Naive thymus-derived CD4-positive, alpha-beta T cell (primary cell): ENCODE data around the gene TAL2. TPM values are rescaled to one million over a fixed set of nuclear protein-coding genes. Genes with fewer than 3 reads are reported as not detected.

Experiments
- ATAC-seq: fragments of 150-1000 bp; cut with Tn5 transposase; 2 replicates; pipeline ENCODE4 v1.10.0; 2021; ENCODE audit warnings: mild to moderate bottlenecking, moderate library complexity
- CTCF ChIA-PET: fragments of 350-600 bp; sonication (Branson Sonifier 250); formaldehyde crosslinking; loops from one replicate; lab custom pipeline; 2021; ENCODE audit warnings: antibody characterized with exemption; lab: Charles Lee
- POLR2A ChIA-PET: fragments of 350-600 bp; sonication (Branson Sonifier 250); formaldehyde crosslinking; loops from one replicate; lab custom pipeline; 2021; ENCODE audit warnings: antibody characterized with exemption, inconsistent platforms; lab: Charles Lee
- DNase-seq, 9 donors: peaks; one replicate each; pipeline versions ENCODE4 v3.0.0 to v3.0.0-alpha.2; 2020 to 2022; ENCODE audit warnings: mixed read lengths in 1 of 9
- H3K27ac ChIP-seq: one replicate; pipeline ENCODE4 v1.7.0; 2013; ENCODE audit warnings: mild to moderate bottlenecking, low read depth, low read length, moderate library complexity
- H3K27me3 ChIP-seq, 2 donors: one replicate each; pipeline ENCODE4 v1.7.0; 2013; ENCODE audit warnings: low read length in 2 of 2, mild to moderate bottlenecking in 2 of 2, moderate library complexity in 2 of 2; ENCODE audit not compliant: control insufficient read depth in 2 of 2, insufficient read depth in 2 of 2
- H3K36me3 ChIP-seq, 3 experiments: 1 replicate in 2 of 3; 2 replicates in 1 of 3; pipeline ENCODE4 v1.7.0; 2013; ENCODE audit warnings: low read length in 3 of 3, mild to moderate bottlenecking in 3 of 3, moderate library complexity in 1 of 3; ENCODE audit not compliant: insufficient read depth in 3 of 3, control insufficient read depth in 2 of 3
- H3K4me1 ChIP-seq, 2 donors: one replicate each; pipeline ENCODE4 v1.7.0; 2013; ENCODE audit warnings: low read length in 2 of 2, mild to moderate bottlenecking in 2 of 2, moderate library complexity in 1 of 2; ENCODE audit not compliant: control insufficient read depth in 2 of 2, insufficient read depth in 2 of 2
- H3K4me3 ChIP-seq: 2 replicates; pipeline ENCODE4 v1.7.0; 2013; ENCODE audit warnings: mild to moderate bottlenecking, low read length
- H3K9me3 ChIP-seq, 3 experiments: 1 replicate in 2 of 3; 2 replicates in 1 of 3; pipeline ENCODE4 v1.7.0; 2013; ENCODE audit warnings: low read length in 3 of 3; ENCODE audit not compliant: control insufficient read depth in 2 of 3
- H3K27ac Mint-ChIP-seq, 9 donors: one replicate each; pipeline ENCODE4 v1.8.0; 2020 to 2022; ENCODE audit warnings: mixed read lengths in 9 of 9, mild to moderate bottlenecking in 8 of 9, moderate library complexity in 5 of 9, inconsistent platforms in 2 of 9
- H3K27me3 Mint-ChIP-seq, 5 donors: one replicate each; pipeline ENCODE4 v1.8.0; 2021 to 2022; ENCODE audit warnings: mixed read lengths in 5 of 5, mild to moderate bottlenecking in 1 of 5
- H3K36me3 Mint-ChIP-seq, 5 donors: one replicate each; pipeline ENCODE4 v1.8.0; 2020 to 2022; ENCODE audit warnings: mixed read lengths in 5 of 5, mild to moderate bottlenecking in 3 of 5, inconsistent platforms in 1 of 5
- H3K4me1 Mint-ChIP-seq, 7 donors: one replicate each; pipeline ENCODE4 v1.8.0; 2020 to 2022; ENCODE audit warnings: mixed read lengths in 7 of 7, mild to moderate bottlenecking in 3 of 7, inconsistent platforms in 1 of 7
- H3K4me3 Mint-ChIP-seq, 10 donors: one replicate each; pipeline ENCODE4 v1.8.0; 2020 to 2022; ENCODE audit warnings: mild to moderate bottlenecking in 10 of 10, mixed read lengths in 10 of 10, moderate library complexity in 6 of 10, inconsistent platforms in 2 of 10
- H3K9me3 Mint-ChIP-seq, 11 donors: one replicate each; pipeline ENCODE4 v1.8.0; 2020 to 2022; ENCODE audit warnings: mixed read lengths in 11 of 11, mild to moderate bottlenecking in 4 of 11, inconsistent platforms in 1 of 11, moderate library complexity in 1 of 11
- intact Hi-C, 2 donors: fragments of 100-400 bp; cut with micrococcal nuclease; formaldehyde crosslinking; loops; one replicate each; pipeline ENCODE4 v1.15.1; 2023
- polyA plus RNA-seq, 2 donors: library from polyadenylated mRNA; unstranded; fragments of 300-500 nt; fragmentation: Illumina TruSeq; gene quantifications; one replicate each; pipeline ENCODE4 v1.2.3, GENCODE V29; 2021
- total RNA-seq, 6 experiments: library from RNA in 5 of 6; stranded (reverse) in 5 of 6; gene quantifications; 1 replicate in 5 of 6; 2 replicates in 1 of 6; pipeline ENCODE4 v1.2.3 and lab custom pipeline; 2021 to 2026

TAL2 gene
- total and polyA plus RNA-seq, 7 experiments from 2014 or later = 0.36 TPM; not detected in 6

- no peak overlapping the region for H3K4me3 ChIP-seq
- H3K27me3 Mint-ChIP-seq = peaks cover 34 to 47% (median 42%) of the 10 kb centered on the region in 5 donors
- peak overlapping the region in 1 of 9 donors; percentile 62 for H3K27ac Mint-ChIP-seq
- ATAC-seq (peak; percentile 61), DNase-seq (no peak)
- peaks cover 0 to 11% of the 10 kb centered on the region in 2 donors for H3K4me1 ChIP-seq
- peaks cover 7 to 15% (median 9%) of the 10 kb centered on the region in 7 donors for H3K4me1 Mint-ChIP-seq
- H3K9me3 Mint-ChIP-seq = peaks cover 0 to 2% (median 0%) of the 10 kb centered on the region in 11 donors
- no peaks in the 10 kb centered on the region for H3K36me3 ChIP-seq
- peak overlapping the region; percentile 64 to 89 (median 79) for H3K4me3 Mint-ChIP-seq
- H3K9me3 ChIP-seq = no peaks in the 10 kb centered on the region
- POLR2A ChIA-PET = no interaction called here
- peaks cover 0 to 11% of the 10 kb centered on the region in 2 donors for H3K27me3 ChIP-seq
- CTCF ChIA-PET = no interaction called here
- peaks cover 0 to 7% (median 0%) of the 10 kb centered on the region in 5 donors for H3K36me3 Mint-ChIP-seq
- no peak overlapping the region for H3K27ac ChIP-seq
- intact Hi-C loops = loop anchor here (1.0 kb wide), 1 partner anchor 62 kb away; no protein-coding TSS in a partner anchor
Measured at GRCh38 chr9:105656131-105656921, 5.9 kb upstream of the TAL2 start.

GRCh38 chr9:105658351-105658750, 3.9 kb upstream of the TAL2 start:
- ChIA-PET POLR2A (no interaction called here), CTCF (no interaction called here)
- Mint-ChIP-seq H3K9me3 (peaks cover 0 to 2% (median 0%) of the 10 kb centered on the region in 11 donors), H3K27ac (no peak overlapping the region), H3K36me3 (peaks cover 0 to 7% (median 0%) of the 10 kb centered on the region in 5 donors), H3K4me1 (peaks cover 7 to 15% (median 9%) of the 10 kb centered on the region in 7 donors), H3K4me3 (no peak overlapping the region), H3K27me3 (peaks cover 34 to 47% (median 42%) of the 10 kb centered on the region in 5 donors)
- Histone ChIP-seq H3K27me3 (peaks cover 0 to 11% of the 10 kb centered on the region in 2 donors), H3K9me3 (no peaks in the 10 kb centered on the region), H3K27ac (no peak overlapping the region), H3K4me1 (peaks cover 0 to 11% of the 10 kb centered on the region in 2 donors), H3K4me3 (no peak overlapping the region), H3K36me3 (no peaks in the 10 kb centered on the region)
- intact Hi-C loops = no loop called here
- DNase-seq = no peak
- ATAC-seq = no peak

- Mint-ChIP-seq H3K4me3 (no peak overlapping the region), H3K27me3 (peaks cover 25 to 36% (median 29%) of the 10 kb centered on the region in 5 donors), H3K27ac (no peak overlapping the region), H3K9me3 (peaks cover 0 to 2% (median 0%) of the 10 kb centered on the region in 11 donors), H3K36me3 (peaks cover 0 to 3% (median 0%) of the 10 kb centered on the region in 5 donors), H3K4me1 (peaks cover 7 to 13% (median 8%) of the 10 kb centered on the region in 7 donors)
- intact Hi-C loops = no loop called here
- peaks cover 0 to 8% of the 10 kb centered on the region in 2 donors for H3K27me3 ChIP-seq
- DNase-seq (no peak), ATAC-seq (no peak)
- POLR2A ChIA-PET = no interaction called here
- no peak overlapping the region for H3K27ac ChIP-seq
- H3K9me3 ChIP-seq = no peaks in the 10 kb centered on the region
- peaks cover 0 to 11% of the 10 kb centered on the region in 2 donors for H3K4me1 ChIP-seq
- CTCF ChIA-PET = no interaction called here
- H3K36me3 ChIP-seq = no peaks in the 10 kb centered on the region
- no peak overlapping the region for H3K4me3 ChIP-seq
Measured at GRCh38 chr9:105661011-105661410, 1.2 kb upstream of the TAL2 start.

GRCh38 chr9:105663914-105664313, 1.7 kb downstream of the TAL2 start:
- H3K27ac Mint-ChIP-seq = no peak overlapping the region
- POLR2A ChIA-PET = no interaction called here
- CTCF ChIA-PET = no interaction called here
- Histone ChIP-seq H3K36me3 (no peaks in the 10 kb centered on the region), H3K27ac (no peak overlapping the region), H3K4me1 (no peaks in the 10 kb centered on the region), H3K4me3 (no peak overlapping the region), H3K27me3 (no peaks in the 10 kb centered on the region), H3K9me3 (no peaks in the 10 kb centered on the region)
- H3K36me3 Mint-ChIP-seq = peaks cover 0 to 3% (median 0%) of the 10 kb centered on the region in 5 donors
- ATAC-seq (no peak), DNase-seq (no peak)
- peaks cover 5 to 22% (median 17%) of the 10 kb centered on the region in 5 donors for H3K27me3 Mint-ChIP-seq
- intact Hi-C loops = no loop called here
- H3K9me3 Mint-ChIP-seq = peaks cover 0 to 2% (median 0%) of the 10 kb centered on the region in 11 donors
- no peaks in the 10 kb centered on the region for H3K4me1 Mint-ChIP-seq
- no peak overlapping the region for H3K4me3 Mint-ChIP-seq

GRCh38 chr9:105667867-105668266, 5.6 kb downstream of the TAL2 start:
- H3K9me3 Mint-ChIP-seq = no peaks in the 10 kb centered on the region
- H3K4me3 Mint-ChIP-seq = no peak overlapping the region
- no peak overlapping the region for H3K27ac ChIP-seq
- H3K36me3 Mint-ChIP-seq = no peaks in the 10 kb centered on the region
- peaks cover 4 to 16% (median 11%) of the 10 kb centered on the region in 5 donors for H3K27me3 Mint-ChIP-seq
- H3K4me1 ChIP-seq = no peaks in the 10 kb centered on the region
- intact Hi-C loops = no loop called here
- CTCF ChIA-PET = no interaction called here
- DNase-seq = no peak
- peaks cover 0 to 6% (median 0%) of the 10 kb centered on the region in 7 donors for H3K4me1 Mint-ChIP-seq
- no peak overlapping the region for H3K27ac Mint-ChIP-seq
- no peaks in the 10 kb centered on the region for H3K27me3 ChIP-seq
- H3K4me3 ChIP-seq = no peak overlapping the region
- no peak for ATAC-seq
- POLR2A ChIA-PET = no interaction called here
- H3K9me3 ChIP-seq = no peaks in the 10 kb centered on the region
- H3K36me3 ChIP-seq = no peaks in the 10 kb centered on the region

GRCh38 chr9:105670315-105670714, 8.1 kb downstream of the TAL2 start:
- intact Hi-C loops = no loop called here
- H3K9me3 ChIP-seq = no peaks in the 10 kb centered on the region
- Mint-ChIP-seq H3K4me1 (peaks cover 0 to 6% (median 0%) of the 10 kb centered on the region in 7 donors), H3K9me3 (no peaks in the 10 kb centered on the region), H3K27me3 (peaks cover 4 to 18% (median 11%) of the 10 kb centered on the region in 5 donors), H3K4me3 (no peak overlapping the region), H3K36me3 (no peaks in the 10 kb centered on the region), H3K27ac (no peak overlapping the region)
- no peak overlapping the region for H3K4me3 ChIP-seq
- H3K27me3 ChIP-seq = no peaks in the 10 kb centered on the region
- no peak overlapping the region for H3K27ac ChIP-seq
- POLR2A ChIA-PET = no interaction called here
- no peaks in the 10 kb centered on the region for H3K36me3 ChIP-seq
- DNase-seq (no peak), ATAC-seq (no peak)
- no peaks in the 10 kb centered on the region for H3K4me1 ChIP-seq
- CTCF ChIA-PET = no interaction called here
